Endodermal cell (in vitro differentiated cells): ENCODE data around the gene TMEM129. TPM values are rescaled to one million over a fixed set of nuclear protein-coding genes. Genes with fewer than 3 reads are reported as not detected.
A peak's percentile ranks its signal among the peaks of the same experiment; 100 is the strongest.

ENCODE experiments used
- DNase-seq: peaks from one replicate; pipeline ENCODE4 v3.0.0-alpha.2; 2017
- H3K27ac ChIP-seq: 2 replicates; pipeline ENCODE4 v1.5.1; 2013; ENCODE audit warnings: mild to moderate bottlenecking, low read depth, low read length, moderate library complexity
- H3K27me3 ChIP-seq: 2 replicates; pipeline ENCODE4 v1.6.1; 2013; ENCODE audit warnings: mild to moderate bottlenecking, low read length, moderate library complexity; ENCODE audit not compliant: insufficient read depth, control insufficient read depth, poor library complexity, severe bottlenecking
- H3K36me3 ChIP-seq: 2 replicates; pipeline ENCODE4 v1.7.0; 2013; ENCODE audit warnings: mild to moderate bottlenecking, low read length, moderate library complexity; ENCODE audit not compliant: control insufficient read depth, insufficient read depth
- H3K4me1 ChIP-seq: one replicate; pipeline ENCODE4 v1.7.0; 2013; ENCODE audit warnings: low read length; ENCODE audit not compliant: control insufficient read depth, insufficient read depth
- H3K4me3 ChIP-seq: 2 replicates; pipeline ENCODE4 v1.5.1; 2013; ENCODE audit warnings: mild to moderate bottlenecking, low read length, moderate library complexity
- H3K9ac ChIP-seq: 2 replicates; pipeline ENCODE4 v1.6.1; 2013; ENCODE audit warnings: mild to moderate bottlenecking, low read length, moderate library complexity; ENCODE audit not compliant: poor library complexity, severe bottlenecking; ENCODE audit errors: extremely low read depth
- H3K9me3 ChIP-seq: 2 replicates; pipeline ENCODE4 v1.6.1; 2013; ENCODE audit warnings: mild to moderate bottlenecking, low read length, moderate library complexity; ENCODE audit not compliant: control insufficient read depth
- H3K27ac Mint-ChIP-seq: 2 replicates; pipeline ENCODE4 v1.8.0; 2020; ENCODE audit warnings: mixed read lengths
- H3K27me3 Mint-ChIP-seq: 2 replicates; pipeline ENCODE4 v1.8.0; 2021; ENCODE audit warnings: mild to moderate bottlenecking, mixed read lengths; ENCODE audit not compliant: insufficient read depth
- H3K36me3 Mint-ChIP-seq: 2 replicates; pipeline ENCODE4 v1.8.0; 2020; ENCODE audit warnings: low read depth, mixed read lengths
- H3K4me1 Mint-ChIP-seq: 2 replicates; pipeline ENCODE4 v1.8.0; 2020; ENCODE audit warnings: mixed read lengths
- H3K4me3 Mint-ChIP-seq: 2 replicates; pipeline ENCODE4 v1.8.0; 2020; ENCODE audit warnings: mild to moderate bottlenecking, moderate library complexity, mixed read lengths
- H3K9me3 Mint-ChIP-seq: 2 replicates; pipeline ENCODE4 v1.8.0; 2020; ENCODE audit warnings: mild to moderate bottlenecking, mixed read lengths
- WGBS, 2 experiments: methylation state at CpG; one replicate each; pipeline versions ENCODE4 v1.1.5 to v1.1.7; 2013; ENCODE audit warnings: missing lambda C conversion rate in 2 of 2, mixed read lengths in 1 of 2; ENCODE audit not compliant: insufficient coverage in 1 of 2, insufficient read length in 1 of 2; 5-methylcytosine and 5-hydroxymethylcytosine counted together
- total RNA-seq, 2 donors: library from RNA; stranded (reverse); fragmentation: NEBNext Ultra II Directional in 1 of 2; extraction: Animal tissue kit (Norgen Biotek cat#: 25700) in 1 of 2; gene quantifications; 2 replicates in 1 of 2; 3 replicates in 1 of 2; pipeline ENCODE4 v1.2.1, GENCODE V29; 2021
- TF ChIP-seq, protein P1 (sequence below): fragments of 200-600 bp; sonication (generic); conservative IDR thresholded peaks from 2 replicates; pipeline ENCODE4 v1.5.0; 2021; ENCODE audit warnings: antibody characterized with exemption, mild to moderate bottlenecking

TMEM129 gene
- total RNA-seq, 2 donors from 2014 or later, result 33.6 to 41.7 TPM

DNA sequence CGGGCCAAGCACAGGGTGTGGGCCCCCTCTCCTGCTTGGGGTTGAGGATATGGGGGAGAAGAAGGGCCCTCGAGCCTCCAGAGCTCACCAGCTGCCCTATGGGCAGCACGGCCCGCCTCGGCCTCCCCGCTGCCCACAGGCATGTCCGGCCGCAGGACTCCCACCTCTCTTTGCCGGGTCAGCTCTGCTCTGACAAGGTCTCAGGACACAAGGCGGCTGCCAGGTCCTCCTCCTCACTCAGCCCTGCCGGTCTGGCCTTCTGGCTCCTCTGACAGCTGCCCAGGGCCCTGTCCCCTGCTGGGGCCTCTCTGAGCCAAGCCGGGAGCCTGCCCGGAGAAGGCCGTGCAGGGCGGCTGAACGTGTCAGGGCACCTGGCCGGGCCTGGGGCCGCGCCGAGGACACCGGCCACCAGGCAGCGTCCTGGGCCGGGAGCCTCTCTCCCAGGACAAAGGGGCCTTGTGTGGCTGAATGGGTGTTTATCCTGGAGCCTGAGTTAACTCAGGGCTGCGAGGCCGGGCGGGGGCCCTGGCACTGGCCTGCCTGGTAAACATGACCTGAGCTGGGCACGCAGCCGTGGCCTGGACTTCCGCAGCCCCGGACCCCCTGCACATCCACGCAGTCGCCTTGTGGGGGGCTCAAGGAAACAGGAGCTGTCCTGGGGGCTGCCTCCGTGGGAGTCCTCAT is 25.9 kb upstream of the TMEM129 start:
- no peak overlapping the region for H3K9ac ChIP-seq
- no peak overlapping the region for H3K4me3 ChIP-seq
- no peaks in the 10 kb centered on the region for H3K27me3 Mint-ChIP-seq
- peaks cover 20% of the 10 kb centered on the region for H3K36me3 Mint-ChIP-seq
- no peaks in the 10 kb centered on the region for H3K4me1 ChIP-seq
- DNase-seq, result peak; percentile 59
- no peak overlapping the region for H3K27ac ChIP-seq
- H3K9me3 ChIP-seq, result no peaks in the 10 kb centered on the region
- TF ChIP-seq, protein P1, sequence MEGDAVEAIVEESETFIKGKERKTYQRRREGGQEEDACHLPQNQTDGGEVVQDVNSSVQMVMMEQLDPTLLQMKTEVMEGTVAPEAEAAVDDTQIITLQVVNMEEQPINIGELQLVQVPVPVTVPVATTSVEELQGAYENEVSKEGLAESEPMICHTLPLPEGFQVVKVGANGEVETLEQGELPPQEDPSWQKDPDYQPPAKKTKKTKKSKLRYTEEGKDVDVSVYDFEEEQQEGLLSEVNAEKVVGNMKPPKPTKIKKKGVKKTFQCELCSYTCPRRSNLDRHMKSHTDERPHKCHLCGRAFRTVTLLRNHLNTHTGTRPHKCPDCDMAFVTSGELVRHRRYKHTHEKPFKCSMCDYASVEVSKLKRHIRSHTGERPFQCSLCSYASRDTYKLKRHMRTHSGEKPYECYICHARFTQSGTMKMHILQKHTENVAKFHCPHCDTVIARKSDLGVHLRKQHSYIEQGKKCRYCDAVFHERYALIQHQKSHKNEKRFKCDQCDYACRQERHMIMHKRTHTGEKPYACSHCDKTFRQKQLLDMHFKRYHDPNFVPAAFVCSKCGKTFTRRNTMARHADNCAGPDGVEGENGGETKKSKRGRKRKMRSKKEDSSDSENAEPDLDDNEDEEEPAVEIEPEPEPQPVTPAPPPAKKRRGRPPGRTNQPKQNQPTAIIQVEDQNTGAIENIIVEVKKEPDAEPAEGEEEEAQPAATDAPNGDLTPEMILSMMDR, result no peak
- H3K9me3 Mint-ChIP-seq, result no peaks in the 10 kb centered on the region
- H3K36me3 ChIP-seq, result peaks cover 13% of the 10 kb centered on the region
- no peaks in the 10 kb centered on the region for H3K27me3 ChIP-seq
- 90 to 91% methylated on average over 16 to 33 of the region's 33 CpGs for WGBS, 2 experiments
- H3K27ac Mint-ChIP-seq, result no peak overlapping the region
- no peak overlapping the region for H3K4me3 Mint-ChIP-seq
- H3K4me1 Mint-ChIP-seq, result no peaks in the 10 kb centered on the region

DNA sequence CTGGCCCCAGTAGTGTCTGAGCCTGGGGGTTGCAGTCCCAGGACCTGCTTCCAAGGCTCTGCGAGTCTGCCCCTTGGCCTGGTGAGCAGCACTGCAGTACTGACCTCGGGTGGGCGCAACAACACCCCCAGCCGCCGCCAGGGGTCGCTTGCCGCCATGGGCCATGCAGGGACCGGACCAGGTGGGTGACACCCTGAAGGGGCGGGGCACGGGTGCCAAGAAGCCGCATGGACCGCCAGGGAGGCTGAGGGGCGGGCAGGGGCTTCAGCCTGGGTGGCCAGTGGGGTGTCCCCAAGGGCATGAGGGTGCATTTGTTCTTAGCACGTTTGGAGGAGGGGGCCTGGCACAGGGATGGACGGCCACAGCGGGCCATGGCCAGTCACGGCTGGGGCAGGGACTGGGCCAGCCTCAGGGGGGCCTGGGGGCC is 25.2 kb upstream of the TMEM129 start:
- H3K36me3 Mint-ChIP-seq, result peaks cover 27% of the 10 kb centered on the region
- DNase-seq, result peak; percentile 99
- Histone ChIP-seq H3K9me3 (no peaks in the 10 kb centered on the region), H3K9ac (no peak overlapping the region), H3K27me3 (no peaks in the 10 kb centered on the region), H3K4me1 (no peaks in the 10 kb centered on the region), H3K4me3 (no peak overlapping the region), H3K27ac (no peak overlapping the region), H3K36me3 (peaks cover 20% of the 10 kb centered on the region)
- H3K4me3 Mint-ChIP-seq, result no peak overlapping the region
- H3K4me1 Mint-ChIP-seq, result no peaks in the 10 kb centered on the region
- TF ChIP-seq, protein P1, result peak; percentile 99
- H3K9me3 Mint-ChIP-seq, result no peaks in the 10 kb centered on the region
- H3K27me3 Mint-ChIP-seq, result no peaks in the 10 kb centered on the region
- WGBS, 2 experiments, result 12 to 32% methylated on average over 5 to 17 of the region's 17 CpGs
- no peak overlapping the region for H3K27ac Mint-ChIP-seq

DNA sequence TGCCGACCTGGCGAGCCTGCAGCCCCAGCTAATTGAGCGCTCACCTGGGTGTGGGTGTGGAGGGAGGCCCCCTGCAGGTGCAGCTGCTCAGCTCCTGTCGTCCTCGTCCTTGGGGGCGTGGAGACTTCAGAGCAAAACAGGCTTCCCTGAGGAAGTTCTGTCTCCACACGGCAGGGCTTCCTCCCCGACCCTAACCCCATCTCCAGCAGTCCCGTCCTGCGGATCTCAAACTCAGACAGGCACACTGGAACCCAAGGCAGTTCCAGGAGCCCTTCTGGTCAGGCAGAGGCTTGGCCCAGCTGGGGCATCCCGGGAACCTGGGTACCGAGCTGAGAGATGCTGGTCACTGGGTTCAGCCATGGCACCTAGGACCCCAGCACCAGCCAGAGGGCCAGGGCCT is 24.6 kb upstream of the TMEM129 start:
- DNase-seq, result no peak
- WGBS, 2 experiments, result 85 to 88% methylated on average over 11 to 12 of the region's 12 CpGs
- no peak overlapping the region for H3K27ac ChIP-seq

More for the DNA sequence above, 24.6 kb upstream of the TMEM129 start:
- no peak overlapping the region for H3K27ac Mint-ChIP-seq
- H3K36me3 ChIP-seq, result peaks cover 26% of the 10 kb centered on the region
- no peak overlapping the region for H3K9ac ChIP-seq
- TF ChIP-seq, protein P1, result no peak
- no peaks in the 10 kb centered on the region for H3K9me3 Mint-ChIP-seq
- H3K9me3 ChIP-seq, result no peaks in the 10 kb centered on the region
- peaks cover 32% of the 10 kb centered on the region for H3K36me3 Mint-ChIP-seq
- H3K27me3 Mint-ChIP-seq, result no peaks in the 10 kb centered on the region
- no peak overlapping the region for H3K4me3 Mint-ChIP-seq
- no peak overlapping the region for H3K4me3 ChIP-seq
- no peaks in the 10 kb centered on the region for H3K4me1 ChIP-seq
- no peaks in the 10 kb centered on the region for H3K4me1 Mint-ChIP-seq
- H3K27me3 ChIP-seq, result no peaks in the 10 kb centered on the region
